ENCODE results near the gene BTN1A1.
"Not testable (repeated sequence)": the region's sequence is repeated elsewhere in the genome, so short reads cannot be mapped to it uniquely, and the experiment has no call there.

The BTN1A1 gene

DNA sequence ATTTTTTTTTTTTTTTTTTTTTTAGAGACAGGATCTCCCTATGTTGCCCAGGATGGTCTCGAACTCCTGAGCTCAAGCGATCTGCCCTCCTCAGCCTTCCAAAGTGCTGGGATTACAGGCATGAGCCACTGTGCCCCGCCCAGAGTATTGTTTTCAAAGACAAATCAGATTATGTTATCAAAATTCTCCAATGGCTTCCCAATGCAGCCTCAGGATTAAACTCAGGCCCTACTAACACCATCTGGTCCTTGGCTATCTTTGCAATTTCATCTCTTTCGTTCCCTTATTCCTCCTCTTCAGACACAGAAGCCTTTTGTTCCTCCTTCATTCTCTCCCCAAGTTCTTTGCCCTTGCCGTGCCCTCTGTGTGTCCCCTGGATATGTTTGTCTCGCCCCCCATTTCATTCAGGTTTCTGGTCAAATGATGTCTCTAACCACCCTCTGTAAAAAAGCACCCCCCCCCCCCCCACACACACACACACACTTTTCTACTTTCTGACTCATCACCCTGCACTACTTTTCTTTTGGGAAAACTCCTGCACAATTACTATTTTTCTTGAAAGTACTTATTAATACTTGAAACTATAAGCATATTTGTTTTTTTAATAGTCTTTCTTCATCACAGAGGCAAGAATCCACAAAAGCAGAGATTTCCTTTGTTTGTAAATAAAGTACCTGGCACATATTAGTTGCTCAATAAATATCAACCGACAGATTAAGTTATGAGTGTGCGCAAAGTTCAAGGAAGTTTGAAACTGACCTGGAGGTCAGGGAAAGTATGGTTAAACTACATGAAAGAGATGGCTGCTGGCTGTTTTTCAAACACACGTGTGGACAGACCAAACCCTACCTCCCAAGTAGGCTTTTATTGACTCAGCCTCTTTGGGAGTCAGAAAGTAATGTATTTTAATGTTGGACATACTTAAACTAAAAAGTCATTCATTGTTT lies 16.7 kb downstream of the BTN1A1 start:
- Mint-ChIP-seq H3K4me3 (no peak overlapping the region), H3K36me3 (ENCODE audit: low read depth) (peaks cover 4% of the 10 kb centered on the region), H3K27me3 (peaks cover 2% of the 10 kb centered on the region), H3K9me3 (no peaks in the 10 kb centered on the region), H3K27ac (no peak overlapping the region), H3K4me1 (peaks cover 16% of the 10 kb centered on the region)
- ATAC-seq (no peak), DNase-seq (no peak)

- H3K4me3 Mint-ChIP-seq: no peak overlapping the region
- no peaks in the 10 kb centered on the region for H3K9me3 Mint-ChIP-seq
- H3K36me3 Mint-ChIP-seq (ENCODE audit: low read depth): peaks cover 4% of the 10 kb centered on the region
- DNase-seq (no peak), ATAC-seq (no peak)
- H3K4me1 Mint-ChIP-seq: peaks cover 35% of the 10 kb centered on the region
- H3K27me3 Mint-ChIP-seq: peaks cover 2% of the 10 kb centered on the region
- H3K27ac Mint-ChIP-seq: no peak overlapping the region
Observed at GRCh38 chr6:26519359-26519758, 19.3 kb downstream of the BTN1A1 start.

- ATAC-seq: peak; percentile 21
- Mint-ChIP-seq H3K4me3 (peak overlapping the region; percentile 85), H3K27ac (peak overlapping the region; percentile 93), H3K27me3 (peaks cover 2% of the 10 kb centered on the region), H3K9me3 (no peaks in the 10 kb centered on the region), H3K4me1 (peaks cover 35% of the 10 kb centered on the region), H3K36me3 (ENCODE audit: low read depth) (peaks cover 4% of the 10 kb centered on the region)
- DNase-seq: peak; percentile 50
Observed at GRCh38 chr6:26520237-26520849, 20.2 kb downstream of the BTN1A1 start.

DNA sequence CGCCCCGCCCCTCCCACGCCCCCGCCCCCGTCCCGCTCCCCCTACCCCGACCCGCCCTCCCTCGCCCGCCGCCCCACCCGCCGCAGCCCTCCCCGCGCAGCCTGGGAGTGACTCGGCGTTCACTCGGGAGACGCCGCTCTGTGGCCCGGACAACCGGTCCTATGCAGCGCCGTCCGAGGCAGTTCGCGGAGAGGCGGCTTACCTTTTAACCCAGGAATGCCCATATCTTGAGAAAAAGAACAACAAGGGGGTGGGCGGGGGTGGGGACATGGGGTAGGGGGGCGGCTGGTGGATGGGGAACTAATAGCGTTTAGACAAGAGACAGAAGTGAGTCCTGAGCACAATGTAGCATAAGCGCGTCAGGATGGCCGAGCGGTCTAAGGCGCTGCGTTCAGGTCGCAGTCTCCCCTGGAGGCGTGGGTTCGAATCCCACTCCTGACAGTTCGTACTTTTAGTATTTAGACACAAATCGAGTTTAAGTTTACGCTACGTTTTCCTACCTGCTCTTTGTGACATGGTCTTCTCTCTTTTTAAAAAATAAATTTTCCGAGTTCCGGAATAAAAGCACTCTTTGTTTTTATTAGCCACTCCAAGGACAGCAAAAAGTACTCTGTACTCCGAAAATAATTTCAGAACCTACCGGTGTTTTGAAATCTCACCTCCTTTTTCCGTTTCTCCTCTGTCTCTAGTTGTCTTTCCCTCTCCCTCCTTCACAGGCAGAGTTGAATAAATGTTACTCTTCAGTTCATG lies 20.9 kb downstream of the BTN1A1 start:
- H3K9me3 Mint-ChIP-seq: no peaks in the 10 kb centered on the region
- peak overlapping the region; percentile 85 for H3K4me3 Mint-ChIP-seq
- H3K36me3 Mint-ChIP-seq (ENCODE audit: low read depth): peaks cover 4% of the 10 kb centered on the region
- H3K4me1 Mint-ChIP-seq: peaks cover 35% of the 10 kb centered on the region
- H3K27me3 Mint-ChIP-seq: peaks cover 2% of the 10 kb centered on the region
- ATAC-seq: peak; percentile 87
- DNase-seq: peak; percentile 82
- peak overlapping the region; percentile 93 for H3K27ac Mint-ChIP-seq

GRCh38 chr6:26521600-26522391 lies 21.7 kb downstream of the BTN1A1 start:
- peak overlapping the region; percentile 93 for H3K27ac Mint-ChIP-seq
- DNase-seq (peak; percentile 77), ATAC-seq (peak; percentile 91)
- H3K27me3 Mint-ChIP-seq: peaks cover 2% of the 10 kb centered on the region
- peaks cover 4% of the 10 kb centered on the region for H3K36me3 Mint-ChIP-seq (ENCODE audit: low read depth)
- H3K4me3 Mint-ChIP-seq: peak overlapping the region; percentile 85
- H3K9me3 Mint-ChIP-seq: no peaks in the 10 kb centered on the region
- peaks cover 35% of the 10 kb centered on the region for H3K4me1 Mint-ChIP-seq

- not testable (repeated sequence) for H3K36me3 Mint-ChIP-seq (ENCODE audit: low read depth); H3K9me3 Mint-ChIP-seq; ATAC-seq; H3K27me3 Mint-ChIP-seq; DNase-seq
- H3K4me1 Mint-ChIP-seq: peaks cover 35% of the 10 kb centered on the region
- peak overlapping the region; percentile 85 for H3K4me3 Mint-ChIP-seq
- peak overlapping the region; percentile 73 for H3K27ac Mint-ChIP-seq
Observed at GRCh38 chr6:26522486-26523228, 22.6 kb downstream of the BTN1A1 start.

- H3K4me3 Mint-ChIP-seq; ATAC-seq; H3K27me3 Mint-ChIP-seq; H3K36me3 Mint-ChIP-seq (ENCODE audit: low read depth); H3K9me3 Mint-ChIP-seq; DNase-seq; H3K27ac Mint-ChIP-seq: not testable (repeated sequence)
- peaks cover 37% of the 10 kb centered on the region for H3K4me1 Mint-ChIP-seq
Observed at GRCh38 chr6:26524314-26524713, 24.2 kb downstream of the BTN1A1 start.

DNA sequence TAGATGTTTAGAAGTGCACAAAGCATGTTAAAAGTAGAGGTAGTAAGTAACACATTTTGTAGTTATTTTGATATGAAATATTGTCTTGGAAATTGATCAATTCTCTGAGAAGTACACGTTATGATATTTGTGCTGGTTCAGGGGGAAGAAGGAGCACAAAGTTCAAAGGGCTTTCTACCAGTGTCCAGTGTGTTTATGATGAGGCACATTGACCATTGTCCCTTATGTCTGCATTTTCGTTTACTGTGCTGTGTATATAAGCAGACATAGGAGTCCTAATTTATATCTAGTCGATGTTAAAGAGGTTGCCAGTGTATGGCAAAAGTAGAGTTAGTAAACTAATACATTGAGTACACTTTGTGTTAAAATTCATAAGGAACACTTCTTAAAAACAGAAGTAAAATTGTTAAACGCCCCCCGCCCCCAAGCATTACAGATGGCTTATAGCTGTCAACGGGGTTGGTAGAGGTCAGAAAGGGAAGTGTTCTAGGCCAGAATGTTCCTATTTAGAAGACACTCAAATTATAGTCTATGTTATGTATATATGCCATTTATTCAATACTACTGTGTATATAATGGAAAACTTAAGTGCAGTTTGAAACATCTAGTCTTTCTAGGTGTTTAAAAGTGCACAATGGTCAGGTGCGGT lies 24.7 kb downstream of the BTN1A1 start:
- no peak for ATAC-seq
- peaks cover 35% of the 10 kb centered on the region for H3K4me1 Mint-ChIP-seq
- no peaks in the 10 kb centered on the region for H3K9me3 Mint-ChIP-seq
- H3K4me3 Mint-ChIP-seq: no peak overlapping the region
- H3K27me3 Mint-ChIP-seq: peaks cover 2% of the 10 kb centered on the region
- no peak overlapping the region for H3K27ac Mint-ChIP-seq
- peaks cover 4% of the 10 kb centered on the region for H3K36me3 Mint-ChIP-seq (ENCODE audit: low read depth)
- no peak for DNase-seq

DNA sequence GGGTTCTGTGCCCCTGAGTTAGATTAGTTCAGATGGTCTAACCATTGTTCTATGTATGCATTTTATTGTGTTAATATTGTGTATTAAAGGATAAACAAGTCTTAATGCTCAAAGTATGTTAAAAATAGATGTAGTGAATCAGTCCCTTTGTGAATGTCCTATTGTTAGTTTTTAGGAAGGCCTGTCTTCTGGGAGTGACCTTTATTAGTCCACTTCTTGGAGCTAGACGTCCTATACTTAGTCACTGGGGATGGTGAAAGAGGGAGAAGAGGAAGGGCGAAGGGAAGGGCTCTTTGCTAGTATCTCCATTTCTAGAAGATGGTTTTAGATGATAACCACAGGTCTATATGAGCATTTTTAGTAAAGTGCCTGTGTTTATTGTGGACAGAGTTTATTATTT lies 25.7 kb downstream of the BTN1A1 start:
- H3K36me3 Mint-ChIP-seq (ENCODE audit: low read depth): peaks cover 4% of the 10 kb centered on the region
- no peak overlapping the region for H3K27ac Mint-ChIP-seq
- no peaks in the 10 kb centered on the region for H3K9me3 Mint-ChIP-seq
- H3K27me3 Mint-ChIP-seq: peaks cover 2% of the 10 kb centered on the region
- DNase-seq: no peak
- peaks cover 28% of the 10 kb centered on the region for H3K4me1 Mint-ChIP-seq
- no peak for ATAC-seq
- H3K4me3 Mint-ChIP-seq: no peak overlapping the region

- H3K4me3 Mint-ChIP-seq: no peak overlapping the region
- H3K27ac Mint-ChIP-seq: no peak overlapping the region
- H3K27me3 Mint-ChIP-seq: no peaks in the 10 kb centered on the region
- ATAC-seq: no peak
- H3K4me1 Mint-ChIP-seq: peaks cover 28% of the 10 kb centered on the region
- no peak for DNase-seq
- H3K9me3 Mint-ChIP-seq: no peaks in the 10 kb centered on the region
- no peaks in the 10 kb centered on the region for H3K36me3 Mint-ChIP-seq (ENCODE audit: low read depth)
Observed at GRCh38 chr6:26526928-26527327, 26.8 kb downstream of the BTN1A1 start.

DNA sequence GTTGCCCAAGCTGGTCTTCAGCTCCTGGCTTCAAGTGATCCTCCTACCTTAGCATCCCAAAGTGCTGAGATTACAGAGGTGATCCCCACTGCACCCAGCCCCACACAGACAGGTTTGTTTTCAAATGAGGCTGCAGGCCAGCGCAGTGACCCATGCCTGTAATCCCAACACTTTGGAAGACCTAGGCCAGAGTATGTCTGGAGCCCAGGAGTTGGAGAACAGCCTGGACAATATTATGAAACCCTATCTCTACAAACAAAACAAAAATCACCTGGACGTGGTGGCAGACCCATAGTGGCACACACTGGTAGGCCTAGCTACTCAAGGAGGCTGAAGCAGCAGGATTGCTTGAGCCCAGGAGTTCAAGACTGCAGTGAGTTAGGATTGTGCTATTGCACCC lies 30.1 kb downstream of the BTN1A1 start:
- ATAC-seq: no peak
- no peaks in the 10 kb centered on the region for H3K27me3 Mint-ChIP-seq
- H3K4me3 Mint-ChIP-seq: no peak overlapping the region
- no peak for DNase-seq
- H3K36me3 Mint-ChIP-seq (ENCODE audit: low read depth): no peaks in the 10 kb centered on the region
- no peak overlapping the region for H3K27ac Mint-ChIP-seq
- H3K9me3 Mint-ChIP-seq: no peaks in the 10 kb centered on the region
- peaks cover 31% of the 10 kb centered on the region for H3K4me1 Mint-ChIP-seq

GRCh38 chr6:26531897-26532296 lies 31.8 kb downstream of the BTN1A1 start:
- no peaks in the 10 kb centered on the region for H3K36me3 Mint-ChIP-seq (ENCODE audit: low read depth)
- DNase-seq (no peak), ATAC-seq (no peak)
- peak overlapping the region; percentile 95 for H3K4me3 Mint-ChIP-seq
- H3K9me3 Mint-ChIP-seq: no peaks in the 10 kb centered on the region
- peaks cover 39% of the 10 kb centered on the region for H3K4me1 Mint-ChIP-seq
- H3K27ac Mint-ChIP-seq: peak overlapping the region; percentile 96
- H3K27me3 Mint-ChIP-seq: no peaks in the 10 kb centered on the region
